Middle frontal gyrus (tissue), 1 donor: ENCODE data around the gene SETBP1.

ENCODE experiments used
- DNase-seq: peaks from one replicate; pipeline ENCODE4 v3.0.0-alpha.2; 2015; ENCODE audit warnings: low spot score; ENCODE audit errors: extremely low spot score

Gene SETBP1

DNA sequence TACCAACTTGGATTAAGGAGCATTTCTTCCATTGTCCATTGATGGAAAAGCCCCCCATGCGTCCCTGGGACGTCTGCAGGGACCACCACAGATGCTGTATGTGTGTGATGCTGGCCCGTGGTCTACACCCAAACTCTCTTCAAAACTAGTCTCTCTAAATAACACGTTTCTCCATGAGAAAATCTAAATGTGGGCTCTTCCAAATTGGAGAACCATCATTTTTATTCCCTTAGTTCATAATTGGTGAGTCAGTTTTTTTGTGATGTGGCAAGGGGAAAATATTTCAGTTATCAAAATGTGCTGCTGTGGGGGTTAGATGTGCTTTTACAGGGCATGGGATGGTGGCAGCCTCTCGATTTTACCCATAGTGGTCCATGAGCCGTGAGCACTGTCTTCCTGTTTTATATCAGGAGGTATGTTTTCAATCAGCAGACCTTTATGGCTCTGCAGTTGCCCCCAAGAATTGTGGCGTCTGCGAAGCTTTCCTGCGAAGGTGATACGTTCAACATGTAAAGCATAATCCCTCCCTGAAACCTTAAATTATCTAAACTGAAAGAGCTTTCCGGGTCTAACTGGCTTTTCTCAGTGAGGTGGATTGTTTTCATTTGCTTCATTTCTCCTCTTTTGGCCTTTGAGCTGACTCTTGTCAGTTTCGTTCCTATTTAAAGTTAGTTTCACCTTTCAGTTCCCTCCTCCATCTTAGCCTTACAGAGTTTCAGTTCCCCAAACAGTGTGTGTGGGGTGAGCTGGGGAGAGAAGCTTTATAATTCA, 78.4 kb downstream of the SETBP1 start:
- no peak for DNase-seq

- DNase-seq = no peak
These were observed 79.2 kb downstream of the SETBP1 start for GRCh38 chr18:44759925-44760342.

- DNase-seq = no peak
These were observed 81.1 kb downstream of the SETBP1 start for GRCh38 chr18:44761812-44762211.

GRCh38 chr18:44763327-44763726, 82.6 kb downstream of the SETBP1 start:
- no peak for DNase-seq

- DNase-seq = no peak
These were observed 84.2 kb downstream of the SETBP1 start for GRCh38 chr18:44764863-44765262.

GRCh38 chr18:44765456-44765855, 84.8 kb downstream of the SETBP1 start:
- no peak for DNase-seq

GRCh38 chr18:44766450-44766849, 85.8 kb downstream of the SETBP1 start:
- DNase-seq = no peak

DNA sequence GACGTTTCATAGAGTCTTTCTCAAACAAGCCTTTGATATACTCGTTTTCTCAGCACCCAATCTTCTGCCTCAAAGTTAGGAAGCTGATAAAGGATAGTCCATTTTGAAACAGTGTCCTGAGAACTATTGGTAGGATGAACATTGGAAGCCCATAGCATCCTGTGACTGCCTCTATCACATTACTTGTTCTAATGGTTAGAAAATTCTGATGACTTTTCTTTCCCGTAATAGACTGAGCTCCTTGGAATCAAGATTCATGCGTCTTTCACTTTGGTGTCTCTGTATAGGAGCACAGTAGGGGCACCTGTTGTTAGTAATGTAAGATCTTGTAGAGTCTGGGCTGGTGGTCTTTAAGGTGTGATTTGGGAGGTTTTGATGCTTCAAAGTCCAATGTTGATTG, 87.1 kb downstream of the SETBP1 start:
- DNase-seq = no peak

DNA sequence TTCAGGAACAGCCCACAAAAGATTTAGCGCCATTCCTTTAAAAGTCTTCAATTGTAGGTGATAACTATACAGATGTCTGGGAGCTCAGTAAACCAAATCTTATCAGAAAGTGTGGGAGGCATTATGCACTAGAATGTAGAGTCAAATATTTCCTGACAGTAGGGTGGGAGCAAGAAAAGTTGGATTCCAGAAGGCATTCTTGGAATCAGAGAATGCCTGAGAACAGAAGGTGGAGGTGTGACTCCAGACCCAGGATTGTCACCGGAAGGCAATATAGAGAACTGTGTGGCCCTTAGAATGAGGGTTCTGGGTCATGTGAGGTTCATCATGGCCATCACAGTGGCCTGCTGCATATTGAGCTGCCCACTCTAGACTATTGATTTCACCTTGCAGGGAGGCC, 90.0 kb downstream of the SETBP1 start:
- DNase-seq = no peak

DNA sequence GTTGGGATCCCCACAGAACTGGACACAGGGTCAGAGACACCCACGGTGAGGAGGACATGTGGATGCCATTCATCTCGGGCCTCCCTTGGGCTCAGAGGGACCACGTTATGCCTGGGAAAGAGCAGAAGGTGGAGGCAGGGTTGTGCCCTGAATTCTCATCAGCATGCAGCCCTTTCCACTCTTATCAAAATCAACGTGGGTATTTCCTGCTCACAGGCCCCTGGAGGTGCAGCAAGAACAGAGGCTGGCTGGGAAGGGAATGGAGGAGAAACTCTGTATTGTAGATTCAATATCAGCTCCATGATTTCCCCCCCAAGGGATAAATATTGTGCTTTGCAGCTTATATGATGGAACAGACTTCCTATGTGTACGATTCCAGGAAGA, 90.9 kb downstream of the SETBP1 start:
- DNase-seq = no peak

GRCh38 chr18:44771956-44772917, 91.5 kb downstream of the SETBP1 start:
- DNase-seq = no peak

- no peak for DNase-seq
These were observed 93.0 kb downstream of the SETBP1 start for GRCh38 chr18:44773640-44774155.

DNA sequence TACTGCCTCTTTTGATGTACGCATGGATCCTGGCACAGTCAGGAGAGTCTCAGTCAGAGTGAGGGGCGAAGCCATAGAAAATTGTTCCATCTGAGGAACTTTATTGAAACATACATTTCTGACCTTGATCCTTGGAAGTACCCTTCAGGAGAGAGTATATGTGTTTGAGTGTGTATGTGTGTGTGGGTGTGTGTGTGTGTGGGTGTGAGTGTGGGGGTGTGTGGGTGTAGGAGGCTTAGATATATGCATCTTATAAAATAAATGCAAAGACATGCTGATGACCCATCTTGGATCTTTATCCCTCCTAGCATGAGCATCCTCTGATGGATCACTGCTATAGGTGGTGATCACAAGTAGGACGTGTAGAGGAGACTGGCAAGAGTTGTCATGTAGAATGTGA, 93.5 kb downstream of the SETBP1 start:
- no peak for DNase-seq

DNA sequence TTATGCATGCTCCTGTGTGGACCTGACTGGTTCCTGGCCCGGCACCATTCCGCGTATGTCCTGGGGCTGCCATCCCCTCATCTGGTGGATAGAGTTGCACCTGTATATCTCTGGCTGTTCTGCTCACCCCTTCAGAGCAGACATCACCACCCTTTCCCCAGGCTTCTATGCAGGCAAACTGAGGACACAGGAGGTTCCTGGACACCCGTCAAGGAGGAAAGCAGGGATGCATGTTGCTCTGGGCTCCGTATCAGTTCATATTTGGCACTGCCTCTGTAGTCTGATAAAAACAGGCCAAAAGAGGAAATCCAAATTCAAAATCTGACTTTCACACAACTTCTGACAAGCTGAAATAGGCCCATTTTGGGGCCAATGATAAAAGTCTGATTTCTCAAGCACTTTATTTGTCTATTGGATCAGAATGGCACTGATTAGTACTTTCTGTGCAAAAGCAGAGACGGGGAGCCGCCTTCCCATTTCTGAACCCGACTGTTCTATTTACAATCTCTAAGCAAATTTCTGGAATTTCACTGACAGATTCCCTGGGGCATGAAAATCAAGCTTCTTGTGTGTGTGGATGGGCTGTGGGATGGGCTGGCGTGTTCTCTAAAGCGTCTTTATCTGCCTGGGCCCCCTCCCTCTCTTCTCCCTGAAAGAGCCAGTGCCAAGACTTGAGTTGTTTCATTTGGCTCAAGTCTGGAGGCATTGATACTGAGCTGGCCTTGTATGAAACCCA, 96.9 kb downstream of the SETBP1 start:
- no peak for DNase-seq

- DNase-seq = no peak
These were observed 98.1 kb downstream of the SETBP1 start for GRCh38 chr18:44778788-44779187.

GRCh38 chr18:44779753-44780292, 99.1 kb downstream of the SETBP1 start:
- no peak for DNase-seq

DNA sequence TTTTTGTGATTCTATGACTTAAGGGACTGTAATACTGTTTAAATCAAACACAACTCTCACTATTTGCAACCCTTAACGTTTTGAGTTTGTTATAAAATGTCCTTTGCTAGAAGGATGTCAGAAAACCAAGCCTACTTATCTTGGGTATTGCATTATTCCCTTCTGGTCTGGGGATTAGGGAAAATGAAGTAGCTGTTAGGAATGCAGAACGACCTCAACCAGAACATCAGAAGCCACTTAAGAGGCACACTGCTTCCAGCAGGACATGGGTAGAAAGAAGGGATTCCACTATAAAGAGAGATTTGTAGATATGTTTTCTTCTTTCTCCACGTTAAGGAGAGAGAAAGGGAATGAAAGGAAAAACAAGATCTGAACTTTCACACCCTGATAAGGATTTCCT, 101.2 kb downstream of the SETBP1 start:
- DNase-seq = no peak

GRCh38 chr18:44782617-44783016, 101.9 kb downstream of the SETBP1 start:
- no peak for DNase-seq

GRCh38 chr18:44783371-44783770, 102.7 kb downstream of the SETBP1 start:
- DNase-seq = no peak

DNA sequence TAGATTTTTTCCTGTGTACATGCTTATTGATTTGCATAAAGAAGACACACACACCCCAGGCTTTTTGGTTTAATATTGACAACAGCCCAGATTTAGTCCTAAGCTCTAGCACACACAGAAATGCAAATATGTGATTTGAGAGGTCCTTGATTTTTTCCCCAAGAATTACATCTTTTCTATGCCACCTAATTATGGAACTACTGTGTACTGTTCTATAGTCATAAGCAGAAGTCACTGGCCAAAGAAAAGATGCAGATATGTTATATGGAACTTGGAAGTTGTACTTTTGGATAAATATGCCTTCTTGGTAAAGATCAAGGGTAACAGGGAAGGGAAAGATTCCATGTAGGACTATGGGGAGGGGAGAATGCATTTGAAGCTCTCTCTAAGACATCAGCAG, 105.6 kb downstream of the SETBP1 start:
- no peak for DNase-seq

DNA sequence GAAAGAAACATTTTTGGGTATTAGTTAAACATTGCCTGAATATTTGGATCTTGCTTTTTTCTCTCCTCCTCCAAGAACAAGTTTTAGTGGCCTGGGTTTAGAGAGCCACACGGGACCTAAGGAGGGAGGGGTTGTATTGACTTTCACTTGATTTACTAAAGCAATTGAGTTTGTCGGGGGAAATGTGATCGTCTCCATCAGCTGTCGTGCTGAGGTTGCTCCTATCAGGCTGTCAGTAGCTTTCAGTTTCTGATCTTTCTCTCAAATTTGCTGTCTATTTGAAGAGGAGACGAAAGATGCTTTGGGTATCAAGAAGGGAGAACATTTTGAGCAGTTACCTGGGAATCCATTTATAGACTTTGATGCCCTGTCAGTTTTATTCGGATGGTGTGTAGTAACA, 106.0 kb downstream of the SETBP1 start:
- DNase-seq = no peak
